ENCODE results near the gene YIPF1. TPM values are rescaled to one million over a fixed set of nuclear protein-coding genes. Genes with fewer than 3 reads are reported as not detected.

YIPF1 gene
- polyA plus RNA-seq, 4 donors = 18.1 to 37.3 (median 35.2) TPM

Other genes with a start within 250 kb of the YIPF1 start
- gene GLIS1, start 150.6 kb downstream of the YIPF1 start, polyA plus RNA-seq (ENCODE audit: insufficient read length in 4 of 4) = 1 to 10 TPM in 3 of 4 donors, under 1 TPM in 1; 0.29 to 3.1 (median 2.3) TPM
- gene NDC1, start 51.5 kb downstream of the YIPF1 start, polyA plus RNA-seq (ENCODE audit: insufficient read length in 4 of 4) = 10 to 100 TPM; 24.3 to 35.0 (median 29.7) TPM
- 1 to 10 TPM in 3 of 4 donors, under 1 TPM in 1; 0.50 to 9.7 (median 4.6) TPM for gene DIO1, start 4.4 kb upstream of the YIPF1 start, polyA plus RNA-seq (ENCODE audit: insufficient read length in 4 of 4)
- gene IFT25, start 55.9 kb upstream of the YIPF1 start, polyA plus RNA-seq (ENCODE audit: insufficient read length in 4 of 4) = 10 to 100 TPM; 40.4 to 59.8 (median 50.3) TPM
- 10 to 100 TPM; 34.9 to 45.8 (median 43.5) TPM for gene LRRC42, start 56.6 kb upstream of the YIPF1 start, polyA plus RNA-seq (ENCODE audit: insufficient read length in 4 of 4)
- gene LDLRAD1, start 128.4 kb upstream of the YIPF1 start, polyA plus RNA-seq (ENCODE audit: insufficient read length in 4 of 4) = under 1 TPM in 2 of 4 donors, not detected in 2; 0.09 to 0.10 TPM
- gene TMEM59, start 163.4 kb upstream of the YIPF1 start, polyA plus RNA-seq (ENCODE audit: insufficient read length in 4 of 4) = 100 to 1,000 TPM; 290 to 379 (median 340) TPM
- gene TCEANC2, start 163.8 kb upstream of the YIPF1 start, polyA plus RNA-seq (ENCODE audit: insufficient read length in 4 of 4) = 10 to 100 TPM in 1 of 4 donors, 1 to 10 TPM in 3; 8.6 to 10.3 (median 9.1) TPM

Measured in left renal pelvis (tissue), 4 donors.